SK-N-SH (cell line): ENCODE measurements around the gene AURKB. TPM values are rescaled to one million over a fixed set of nuclear protein-coding genes. Genes with fewer than 3 reads are reported as not detected.

ENCODE experiments used
- CTCF ChIA-PET: fragments of 300-600, 350-600 bp; formaldehyde crosslinking; extraction: SDS; loops from one replicate; lab custom pipeline; 2021; lab: Yijun Ruan, JAX
- POLR2A ChIA-PET: fragments of 350-600 bp; sonication (Branson Sonifier 250); formaldehyde crosslinking; extraction: SDS; loops from one replicate; lab custom pipeline; 2020; ENCODE audit warnings: antibody characterized with exemption, inconsistent platforms; lab: Yijun Ruan, JAX
- DNase-seq: peaks from one replicate; pipeline ENCODE4 v3.0.0; 2012
- H2AFZ ChIP-seq: fragments of 200-600 bp; sonication (generic); 2 replicates; pipeline ENCODE4 v1.8.1; 2016; ENCODE audit warnings: antibody characterized with exemption, mild to moderate bottlenecking, low read depth
- H3F3A ChIP-seq: fragments of 200-600 bp; sonication (generic); replicated peaks from 2 replicates; pipeline ENCODE3; 2016; ENCODE audit warnings: antibody characterized with exemption, mild to moderate bottlenecking; ENCODE audit not compliant: insufficient read depth
- H3K27ac ChIP-seq, 2 experiments: fragments of 200-500 bp in 1 of 2; fragments of 200-600 bp in 1 of 2; sonication (Bioruptor generic) in 1 of 2; sonication (generic), shearing (Covaris generic) in 1 of 2; 2 replicates each; pipeline versions ENCODE4 v1.5.1 to v1.6.1; 2014 to 2016; ENCODE audit warnings: low read depth in 2 of 2, inconsistent platforms in 1 of 2, low read length in 1 of 2, mild to moderate bottlenecking in 1 of 2, mixed read lengths in 1 of 2
- H3K27me3 ChIP-seq: fragments of 200-600 bp; sonication (generic), shearing (Covaris generic); 2 replicates; pipeline ENCODE4 v1.6.1; 2016; ENCODE audit warnings: mixed run types; ENCODE audit not compliant: insufficient read depth
- H3K36me3 ChIP-seq, 2 experiments: fragments of 200-500 bp in 1 of 2; fragments of 200-600 bp in 1 of 2; sonication (Bioruptor generic) in 1 of 2; sonication (generic) in 1 of 2; replicated peaks in 1 of 2; 2 replicates each; pipeline versions ENCODE3 to v1.5.1; 2014 to 2016; ENCODE audit warnings: low read length in 1 of 2, mild to moderate bottlenecking in 1 of 2; ENCODE audit not compliant: insufficient read depth in 2 of 2, control insufficient read depth in 1 of 2
- H3K4me1 ChIP-seq, 2 experiments: fragments of 200-500 bp in 1 of 2; fragments of 200-600 bp in 1 of 2; sonication (Bioruptor generic) in 1 of 2; sonication (generic), shearing (Covaris generic) in 1 of 2; 2 replicates each; pipeline versions ENCODE4 v1.5.1 to v1.6.1; 2014 to 2016; ENCODE audit warnings: low read depth in 1 of 2, low read length in 1 of 2, mixed run types in 1 of 2; ENCODE audit not compliant: insufficient read depth in 2 of 2, control insufficient read depth in 1 of 2
- H3K4me2 ChIP-seq: fragments of 200-600 bp; sonication (generic), shearing (Covaris generic); 2 replicates; pipeline ENCODE4 v1.6.1; 2017; ENCODE audit warnings: mixed run types
- H3K4me3 ChIP-seq, 2 experiments: fragments of 200-500 bp in 1 of 2; fragments of 200-600 bp in 1 of 2; sonication (Bioruptor generic) in 1 of 2; sonication (generic), shearing (Covaris generic) in 1 of 2; 2 replicates each; pipeline versions ENCODE4 v1.5.1 to v1.8.1; 2014 to 2016; ENCODE audit warnings: low read depth in 2 of 2, inconsistent platforms in 1 of 2, low read length in 1 of 2, mild to moderate bottlenecking in 1 of 2, mixed read lengths in 1 of 2, moderate library complexity in 1 of 2
- H3K79me2 ChIP-seq: fragments of 200-600 bp; sonication (generic); 2 replicates; pipeline ENCODE4 v1.8.1; 2017; ENCODE audit warnings: mild to moderate bottlenecking; ENCODE audit not compliant: insufficient read depth
- H3K9ac ChIP-seq: fragments of 200-600 bp; sonication (generic); 2 replicates; pipeline ENCODE4 v1.6.1; 2017; ENCODE audit warnings: mixed run types
- H3K9me2 ChIP-seq: fragments of 200-600 bp; sonication (generic); 2 replicates; pipeline ENCODE4 v1.6.1; 2017; ENCODE audit warnings: mixed run types
- H3K9me3 ChIP-seq: fragments of 200-600 bp; sonication (generic); 2 replicates; pipeline ENCODE4 v1.6.1; 2017; ENCODE audit warnings: mixed run types, mild to moderate bottlenecking, moderate library complexity
- H4K20me1 ChIP-seq: fragments of 200-600 bp; sonication (generic); 2 replicates; pipeline ENCODE4 v1.6.1; 2017; ENCODE audit warnings: mild to moderate bottlenecking, mixed run types; ENCODE audit not compliant: insufficient read depth
- CHD2 ChIP-seq: fragments of 150-350 bp; IDR thresholded peaks from 2 replicates; pipeline ENCODE4 v1.6.1; 2018; ENCODE audit warnings: low read length; ENCODE audit not compliant: partially characterized antibody
- ELF1 ChIP-seq: IDR thresholded peaks from 2 replicates; pipeline ENCODE4 v1.4.0; 2012
- NFIC ChIP-seq: IDR thresholded peaks from 2 replicates; pipeline ENCODE4 v1.4.0; 2012; ENCODE audit warnings: borderline replicate concordance
- POLR2AphosphoS5 ChIP-seq: IDR thresholded peaks from 2 replicates; pipeline ENCODE4 v1.6.1; 2012; ENCODE audit warnings: low read depth, low read length
- RFX5 ChIP-seq: IDR thresholded peaks from 2 replicates; pipeline ENCODE4 v1.6.1; 2012; ENCODE audit warnings: mild to moderate bottlenecking, improper control_type of control experiment, low read length
- SIN3A ChIP-seq: IDR thresholded peaks from 2 replicates; pipeline ENCODE4 v1.6.1; 2012; ENCODE audit warnings: low read depth, mild to moderate bottlenecking, low read length, moderate library complexity, borderline replicate concordance
- TAF1 ChIP-seq: IDR thresholded peaks from 2 replicates; pipeline ENCODE4 v1.6.1; 2012; ENCODE audit warnings: low read depth, mild to moderate bottlenecking, low read length, moderate library complexity, borderline replicate concordance
- YY1 ChIP-seq: IDR thresholded peaks from 2 replicates; pipeline ENCODE4 v1.4.0; 2012; ENCODE audit warnings: low read depth, mild to moderate bottlenecking
- WGBS: methylation state at CpG from one replicate; pipeline ENCODE4 v1.1.6; 2017; ENCODE audit warnings: low lambda C conversion rate; 5-methylcytosine and 5-hydroxymethylcytosine counted together
- polyA plus RNA-seq, 3 experiments: library from polyadenylated mRNA; depleted of rRNA; stranded (reverse); fragments of >200 nt; gene quantifications; 2 replicates each; pipeline ENCODE4 v1.2.3, GENCODE V29; 2012
- TF ChIP-seq, protein P1 (sequence below): IDR thresholded peaks from 2 replicates; pipeline ENCODE4 v1.6.1; 2012; ENCODE audit warnings: mild to moderate bottlenecking, low read depth, low read length, moderate library complexity
- TF ChIP-seq, protein P2 (sequence below): IDR thresholded peaks from 2 replicates; pipeline ENCODE4 v1.4.0; 2012; ENCODE audit warnings: low read depth
- TF ChIP-seq, protein P3 (sequence below): fragments of 150-350 bp; IDR thresholded peaks from 2 replicates; pipeline ENCODE4 v1.6.1; 2016; ENCODE audit warnings: mild to moderate bottlenecking, low read depth, low read length

The AURKB gene
- polyA plus RNA-seq, 1 of the 3 experiments (the other 2 are of a cell fraction): 43.9 TPM

DNA sequence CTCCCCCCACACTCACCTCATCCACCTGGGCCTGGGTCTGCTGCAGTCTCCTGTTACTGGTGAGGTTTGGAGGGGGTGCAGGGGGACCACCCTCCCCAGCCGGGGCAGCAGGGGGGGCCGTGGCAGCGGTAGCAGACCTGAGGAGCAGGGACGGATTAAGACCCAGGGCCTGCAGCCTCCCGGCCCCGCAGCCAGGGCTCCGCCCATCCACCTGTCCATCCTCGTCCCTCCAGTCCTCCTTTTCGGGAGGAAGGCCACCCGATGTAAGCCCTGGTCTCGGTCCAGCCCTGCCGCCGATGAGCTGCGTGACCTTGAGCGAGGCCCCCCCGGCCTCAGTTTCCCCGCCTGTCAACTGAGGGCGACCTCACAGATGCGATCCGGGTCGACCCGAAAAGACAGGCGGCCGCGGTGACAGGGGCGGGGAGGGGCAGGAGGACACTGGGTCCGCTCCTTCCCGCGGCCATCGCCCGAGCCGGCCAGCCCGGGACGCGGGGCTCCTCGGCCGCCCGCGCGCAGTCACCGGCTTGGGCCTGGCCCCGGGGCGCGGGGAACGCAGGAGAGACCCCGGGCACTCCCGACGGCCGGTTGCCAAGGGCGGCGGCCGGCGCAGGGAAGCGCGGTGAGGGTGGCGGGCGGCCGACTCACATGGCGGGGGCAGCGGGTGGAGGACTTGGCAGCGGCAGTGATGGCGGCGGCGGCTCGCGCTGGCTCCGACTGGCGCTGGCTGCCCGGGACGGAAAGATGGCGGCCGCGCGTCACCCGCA is 48.0 kb downstream of the AURKB start, which contains the start of gene VAMP2:
Gene VAMP2, minus strand, starts transcription at position 716 of the 764 bp plus-strand sequence. Its CDS starts 69 bp downstream, at position 647.
- CTCF ChIA-PET: interaction anchor here (0.6 to 9.4 kb wide), 3 partner anchors 25 to 68 kb away, joined by 3 to 98 read pairs (median 7); no protein-coding TSS in a partner anchor
- POLR2A ChIA-PET: interaction anchor here (0.7 to 1.4 kb wide), 2 partner anchors 11 to 40 kb away, joined by 3 to 5 read pairs; no protein-coding TSS in a partner anchor
- TF ChIP-seq NFIC (peak; percentile 21; the same call in 1 of the 2 replicates), ELF1 (no peak), CHD2 (no peak), RFX5 (no peak), POLR2AphosphoS5 (peak; percentile 62; the same call in 1 of the 2 replicates), YY1 (peak; percentile 88), SIN3A (peak; percentile 56; the same call in 1 of the 2 replicates), TAF1 (peak; percentile 66)
- TF ChIP-seq, protein P1, sequence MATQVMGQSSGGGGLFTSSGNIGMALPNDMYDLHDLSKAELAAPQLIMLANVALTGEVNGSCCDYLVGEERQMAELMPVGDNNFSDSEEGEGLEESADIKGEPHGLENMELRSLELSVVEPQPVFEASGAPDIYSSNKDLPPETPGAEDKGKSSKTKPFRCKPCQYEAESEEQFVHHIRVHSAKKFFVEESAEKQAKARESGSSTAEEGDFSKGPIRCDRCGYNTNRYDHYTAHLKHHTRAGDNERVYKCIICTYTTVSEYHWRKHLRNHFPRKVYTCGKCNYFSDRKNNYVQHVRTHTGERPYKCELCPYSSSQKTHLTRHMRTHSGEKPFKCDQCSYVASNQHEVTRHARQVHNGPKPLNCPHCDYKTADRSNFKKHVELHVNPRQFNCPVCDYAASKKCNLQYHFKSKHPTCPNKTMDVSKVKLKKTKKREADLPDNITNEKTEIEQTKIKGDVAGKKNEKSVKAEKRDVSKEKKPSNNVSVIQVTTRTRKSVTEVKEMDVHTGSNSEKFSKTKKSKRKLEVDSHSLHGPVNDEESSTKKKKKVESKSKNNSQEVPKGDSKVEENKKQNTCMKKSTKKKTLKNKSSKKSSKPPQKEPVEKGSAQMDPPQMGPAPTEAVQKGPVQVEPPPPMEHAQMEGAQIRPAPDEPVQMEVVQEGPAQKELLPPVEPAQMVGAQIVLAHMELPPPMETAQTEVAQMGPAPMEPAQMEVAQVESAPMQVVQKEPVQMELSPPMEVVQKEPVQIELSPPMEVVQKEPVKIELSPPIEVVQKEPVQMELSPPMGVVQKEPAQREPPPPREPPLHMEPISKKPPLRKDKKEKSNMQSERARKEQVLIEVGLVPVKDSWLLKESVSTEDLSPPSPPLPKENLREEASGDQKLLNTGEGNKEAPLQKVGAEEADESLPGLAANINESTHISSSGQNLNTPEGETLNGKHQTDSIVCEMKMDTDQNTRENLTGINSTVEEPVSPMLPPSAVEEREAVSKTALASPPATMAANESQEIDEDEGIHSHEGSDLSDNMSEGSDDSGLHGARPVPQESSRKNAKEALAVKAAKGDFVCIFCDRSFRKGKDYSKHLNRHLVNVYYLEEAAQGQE: peak; percentile 56; the same call in 1 of the 2 replicates
- TF ChIP-seq, protein P2, sequence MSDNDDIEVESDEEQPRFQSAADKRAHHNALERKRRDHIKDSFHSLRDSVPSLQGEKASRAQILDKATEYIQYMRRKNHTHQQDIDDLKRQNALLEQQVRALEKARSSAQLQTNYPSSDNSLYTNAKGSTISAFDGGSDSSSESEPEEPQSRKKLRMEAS: peak; percentile 11; the same call in 1 of the 2 replicates
- TF ChIP-seq, protein P3, sequence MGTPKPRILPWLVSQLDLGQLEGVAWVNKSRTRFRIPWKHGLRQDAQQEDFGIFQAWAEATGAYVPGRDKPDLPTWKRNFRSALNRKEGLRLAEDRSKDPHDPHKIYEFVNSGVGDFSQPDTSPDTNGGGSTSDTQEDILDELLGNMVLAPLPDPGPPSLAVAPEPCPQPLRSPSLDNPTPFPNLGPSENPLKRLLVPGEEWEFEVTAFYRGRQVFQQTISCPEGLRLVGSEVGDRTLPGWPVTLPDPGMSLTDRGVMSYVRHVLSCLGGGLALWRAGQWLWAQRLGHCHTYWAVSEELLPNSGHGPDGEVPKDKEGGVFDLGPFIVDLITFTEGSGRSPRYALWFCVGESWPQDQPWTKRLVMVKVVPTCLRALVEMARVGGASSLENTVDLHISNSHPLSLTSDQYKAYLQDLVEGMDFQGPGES: no peak
- DNase-seq: peak; percentile 54
- Histone ChIP-seq H4K20me1 (no peaks in the 10 kb centered on the region), H3K9me2 (no peaks in the 10 kb centered on the region), H3K36me3 (peaks cover 15 to 23% of the 10 kb centered on the region in 2 experiments), H2AFZ (peak within 1 kb of the TSS; percentile 98), H3K27ac (peak within 1 kb of the TSS; percentile 73 to 79), H3K9me3 (no peaks in the 10 kb centered on the region), H3K4me1 (peaks cover 25 to 29% of the 10 kb centered on the region in 2 experiments; a peak in 3 of 4 replicates), H3F3A (peaks cover 45% of the 10 kb centered on the region), H3K4me2 (peak within 1 kb of the TSS; percentile 99), H3K27me3 (no peaks in the 10 kb centered on the region), H3K4me3 (peak within 1 kb of the TSS; percentile 88 to 92), H3K79me2 (peaks cover 38% of the 10 kb centered on the region), H3K9ac (peak within 1 kb of the TSS; percentile 100)
- 1% methylated on average over 16 of the region's 75 CpGs for WGBS
